Measurements from ENCODE around the gene CEP57L1.
"Not testable (repeated sequence)": the region's sequence is repeated elsewhere in the genome, so short reads cannot be mapped to it uniquely, and the experiment has no call there.

Gene CEP57L1

DNA sequence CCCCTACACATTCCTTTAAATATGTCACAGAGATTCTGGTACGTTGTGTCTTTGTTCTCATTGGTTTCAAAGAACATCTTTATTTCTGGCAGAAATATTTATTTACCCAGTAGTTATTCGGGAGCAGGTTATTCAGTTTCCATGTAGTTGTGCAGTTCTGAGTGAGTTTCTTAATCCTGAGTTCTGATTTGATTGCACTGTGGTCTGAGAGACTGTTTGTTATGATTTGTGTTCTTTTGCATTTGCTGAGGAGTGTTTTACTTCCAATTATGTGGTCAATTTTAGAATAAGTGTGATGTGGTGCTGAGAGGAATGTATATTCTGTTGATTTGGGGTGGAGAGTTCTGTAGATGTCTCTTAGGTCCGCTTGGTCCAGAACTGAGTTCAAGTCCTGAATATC is 17.4 kb downstream of the CEP57L1 start:
- not testable (repeated sequence) for DNase-seq (ENCODE audit: low read depth)

DNA sequence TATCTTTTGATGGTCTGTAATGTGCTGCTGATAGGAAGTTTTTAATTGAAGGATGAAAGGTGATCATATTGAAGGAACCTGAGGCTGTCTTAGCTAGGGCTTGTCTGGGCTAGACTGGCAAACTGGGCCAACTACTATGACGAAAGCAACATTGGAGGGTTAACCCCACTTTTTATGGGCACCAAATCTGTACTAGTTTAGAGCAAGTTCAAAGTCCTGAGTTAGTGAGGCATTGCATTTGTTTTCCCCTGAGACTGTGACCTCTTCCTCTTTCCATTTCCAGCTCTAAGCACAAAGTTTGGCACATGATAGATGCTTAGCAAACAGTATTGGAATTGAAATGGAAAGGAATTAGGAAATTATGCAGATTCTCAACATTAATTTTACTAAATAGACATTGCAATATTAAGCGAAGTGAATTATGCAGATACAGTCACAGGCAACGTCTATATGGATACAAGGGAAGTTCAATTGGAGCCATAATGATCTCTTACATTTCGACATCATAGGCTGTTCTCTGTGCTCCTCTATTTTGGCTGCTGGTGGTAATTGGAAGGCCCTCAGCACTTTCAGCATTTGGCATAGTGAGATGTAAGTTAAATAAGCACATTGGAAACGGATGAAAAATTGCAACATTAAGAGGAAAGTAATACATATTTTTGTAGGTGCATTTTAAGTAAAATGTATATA is 22.2 kb downstream of the CEP57L1 start:
- DNase-seq (ENCODE audit: low read depth) = no peak

DNA sequence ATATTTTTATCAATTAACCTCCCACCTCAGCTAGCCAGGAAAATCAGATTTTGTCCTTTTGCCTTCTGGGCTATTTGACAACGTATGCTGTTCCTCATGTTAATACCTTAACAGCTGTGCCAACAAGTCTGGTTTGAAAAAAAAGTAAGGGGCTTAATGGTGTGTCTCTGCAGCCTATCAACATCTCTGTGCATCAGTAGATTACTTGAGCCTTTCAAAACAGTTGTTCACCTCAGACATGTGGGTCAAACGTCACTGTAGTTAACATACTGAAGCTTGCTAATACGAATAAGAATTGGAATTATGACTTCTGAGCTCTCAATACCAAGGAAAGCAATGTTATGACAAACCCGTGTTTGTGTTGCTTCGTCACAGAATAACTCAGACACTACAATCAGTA is 23.0 kb downstream of the CEP57L1 start:
- DNase-seq (ENCODE audit: low read depth) = no peak

DNA sequence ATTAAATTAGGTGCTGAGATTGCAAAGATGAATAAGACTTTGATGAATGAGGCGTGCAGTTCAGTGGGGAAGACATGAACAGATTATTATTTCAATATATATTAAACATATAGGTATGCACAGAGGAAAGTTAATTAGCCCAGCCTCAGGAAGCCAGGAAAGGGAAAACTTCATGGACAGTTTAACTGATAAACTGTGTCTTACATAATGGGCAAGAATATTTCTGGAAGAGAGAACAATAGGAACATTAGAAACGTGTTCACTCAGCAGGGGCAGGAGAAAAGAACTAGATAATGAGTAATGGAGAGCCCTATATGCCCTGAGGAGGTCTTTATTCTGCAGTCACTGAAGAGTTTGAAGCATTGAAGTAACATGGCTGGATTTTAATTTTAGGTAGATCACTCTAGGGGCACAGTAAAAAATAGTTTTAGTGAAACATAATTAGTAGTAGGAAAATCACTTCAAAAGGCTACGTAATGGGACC is 23.6 kb downstream of the CEP57L1 start:
- DNase-seq (ENCODE audit: low read depth) = no peak

DNA sequence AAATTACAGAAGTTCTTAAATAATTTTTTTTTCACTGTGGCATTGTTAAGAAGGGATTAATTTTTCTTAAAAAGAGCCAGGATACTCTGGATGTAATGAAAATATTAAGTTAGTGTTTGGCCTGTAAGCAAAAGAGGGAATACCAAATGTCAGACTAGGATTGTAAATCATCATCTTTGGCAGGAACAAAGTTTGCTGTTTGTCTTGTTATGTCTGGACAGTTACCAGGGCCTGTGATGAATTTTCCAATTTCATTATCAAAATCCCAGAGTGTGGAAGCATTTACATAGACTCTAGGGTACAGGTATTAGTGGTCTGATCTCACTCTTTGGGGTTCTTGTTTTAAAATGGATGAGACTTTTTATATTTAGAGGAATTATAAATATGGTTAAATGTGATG is 26.1 kb downstream of the CEP57L1 start:
- no peak for DNase-seq (ENCODE audit: low read depth)

DNA sequence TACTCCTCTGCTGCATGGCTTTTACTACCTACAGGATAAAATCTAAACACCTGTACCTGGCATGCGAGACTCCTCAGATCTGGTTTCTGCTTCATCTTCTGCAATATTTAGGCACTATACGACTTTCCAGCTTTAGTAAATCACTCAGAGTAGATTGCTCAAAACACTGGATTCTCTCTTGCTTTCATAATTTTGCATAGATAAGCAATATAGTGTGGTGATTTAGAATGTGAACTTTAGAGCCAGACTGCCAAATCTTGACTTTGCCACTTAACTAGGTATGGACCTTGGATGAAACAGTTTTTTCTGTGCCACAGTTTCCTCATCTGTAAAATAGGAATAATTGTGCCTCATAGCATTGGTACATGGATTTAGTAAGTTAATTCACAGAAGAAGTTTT is 28.9 kb downstream of the CEP57L1 start:
- DNase-seq (ENCODE audit: low read depth) = no peak

DNA sequence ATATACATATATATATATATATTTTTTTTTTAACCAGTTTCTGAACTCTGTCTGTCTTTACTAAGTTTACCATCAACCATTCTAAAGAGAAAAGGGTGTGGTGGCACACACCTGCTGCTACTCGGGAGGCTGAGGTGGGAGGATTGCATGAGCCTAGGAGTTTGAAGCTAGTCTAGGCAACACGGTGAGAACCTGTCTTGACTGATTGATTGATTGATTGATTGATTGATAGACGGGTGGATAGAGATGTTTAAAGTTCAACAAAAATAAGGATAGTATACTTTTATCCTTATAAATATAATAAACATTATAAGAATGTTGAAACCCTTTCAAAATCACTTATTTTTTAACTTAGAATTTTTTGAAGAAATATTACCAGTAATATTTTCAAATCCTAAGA is 30.2 kb downstream of the CEP57L1 start:
- DNase-seq (ENCODE audit: low read depth) = no peak

DNA sequence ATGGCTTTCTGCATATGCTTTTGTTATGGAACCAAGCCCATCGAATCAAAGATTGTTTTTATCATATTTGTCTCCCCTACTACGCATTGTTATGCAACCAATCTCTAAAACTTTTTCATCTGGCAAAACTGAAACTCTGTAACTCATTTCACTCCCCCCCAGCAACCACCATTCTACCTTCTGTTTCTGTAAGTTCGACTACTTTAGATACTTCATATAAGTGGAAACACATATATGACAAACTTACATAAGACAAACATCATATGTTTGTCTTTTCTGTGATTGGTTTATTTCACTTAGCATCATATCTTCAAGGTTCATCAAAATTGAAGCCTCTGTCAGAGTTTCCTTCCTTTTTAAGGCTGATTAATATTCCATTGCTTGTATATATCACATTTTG is 34.8 kb downstream of the CEP57L1 start:
- no peak for DNase-seq (ENCODE audit: low read depth)

DNA sequence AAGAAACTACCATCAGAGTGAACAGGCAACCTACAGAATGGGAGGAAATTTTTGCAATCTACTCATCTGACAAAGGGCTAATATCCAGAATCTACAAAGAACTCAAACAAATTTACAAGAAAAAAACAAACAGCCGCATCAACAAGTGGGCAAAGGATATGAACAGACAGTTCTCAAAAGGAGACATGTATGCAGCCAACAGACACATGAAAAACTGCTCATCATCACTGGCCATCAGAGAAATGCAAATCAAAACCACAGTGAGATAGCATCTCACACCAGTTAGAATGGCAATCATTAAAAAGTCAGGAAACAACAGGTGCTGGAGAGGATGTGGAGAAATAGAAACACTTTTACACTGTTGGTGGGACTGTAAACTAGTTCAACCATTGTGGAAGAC is 40.3 kb downstream of the CEP57L1 start:
- not testable (repeated sequence) for DNase-seq (ENCODE audit: low read depth)

DNA sequence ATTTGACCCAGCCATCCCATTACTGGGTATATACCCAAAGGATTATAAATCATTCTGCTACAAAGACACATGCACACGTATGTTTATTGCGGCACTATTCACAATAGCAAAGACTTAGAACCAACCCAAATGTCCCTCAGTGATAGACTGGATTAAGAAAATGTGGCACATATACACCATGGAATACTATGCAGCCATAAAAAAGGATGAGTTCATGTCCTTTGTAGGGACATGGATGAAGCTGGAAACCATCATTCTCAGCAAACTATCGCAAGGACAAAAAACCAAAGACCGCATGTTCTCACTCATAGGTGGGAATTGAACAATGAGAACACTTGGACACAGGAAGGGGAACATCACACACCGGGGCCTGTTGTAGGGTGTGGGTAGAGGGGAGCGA is 40.7 kb downstream of the CEP57L1 start:
- not testable (repeated sequence) for DNase-seq (ENCODE audit: low read depth)

DNA sequence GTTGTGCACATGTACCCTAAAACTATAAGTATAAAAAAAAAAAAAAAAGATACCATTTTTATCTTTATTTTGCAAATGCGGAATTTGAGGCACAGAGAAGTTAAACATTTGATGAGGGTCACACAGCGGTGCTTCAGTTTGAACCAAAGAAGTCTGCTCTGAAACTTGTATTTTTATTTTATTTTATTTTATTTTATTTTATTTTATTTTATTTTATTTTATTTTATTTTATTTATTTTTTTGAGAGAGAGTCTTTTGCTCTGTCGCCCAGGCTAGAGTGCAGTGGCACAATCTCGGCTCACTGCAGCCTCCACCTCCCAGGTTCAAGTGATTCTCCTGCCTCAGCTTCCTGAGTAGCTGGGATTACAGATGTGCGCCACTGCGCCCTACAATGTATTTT is 41.2 kb downstream of the CEP57L1 start:
- not testable (repeated sequence) for DNase-seq (ENCODE audit: low read depth)

DNA sequence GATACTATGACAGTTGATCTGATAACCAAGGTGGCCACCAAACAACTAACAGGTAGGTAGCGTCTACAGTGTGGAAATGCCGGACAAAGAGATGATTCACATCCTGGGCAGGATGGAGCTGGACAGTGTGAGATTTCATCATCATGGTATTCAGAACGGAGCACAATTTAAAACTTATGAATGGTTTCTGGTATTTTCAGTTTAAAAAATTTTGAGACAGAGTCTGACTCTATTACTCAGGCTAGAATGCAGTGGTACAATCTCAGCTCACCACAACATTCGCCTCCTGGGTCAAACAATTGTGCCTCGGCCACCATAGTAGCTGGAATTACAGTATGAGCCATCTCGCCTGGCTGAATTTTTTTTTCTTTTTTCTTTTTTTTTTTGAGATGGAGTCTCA is 43.8 kb downstream of the CEP57L1 start:
- DNase-seq (ENCODE audit: low read depth) = peak; percentile 32

DNA sequence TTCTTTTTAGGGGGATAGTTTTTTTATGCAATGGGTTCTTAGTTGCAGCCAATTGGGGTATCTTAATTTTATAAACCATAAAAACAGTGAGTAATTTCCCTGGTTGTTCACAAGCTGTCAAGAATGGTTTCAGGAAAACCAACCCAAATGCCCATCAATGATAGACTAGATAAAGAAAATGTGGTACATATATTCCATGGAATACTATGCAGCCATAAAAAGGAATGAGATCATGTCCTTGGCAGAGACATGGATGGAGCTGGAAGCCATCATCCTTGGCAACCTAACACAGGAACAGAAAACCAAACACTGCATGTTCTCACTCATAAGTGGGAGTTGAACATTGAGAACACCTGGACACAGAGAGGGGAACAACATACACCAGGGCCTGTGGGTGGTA is 46.8 kb downstream of the CEP57L1 start:
- DNase-seq (ENCODE audit: low read depth) = not testable (repeated sequence)

DNA sequence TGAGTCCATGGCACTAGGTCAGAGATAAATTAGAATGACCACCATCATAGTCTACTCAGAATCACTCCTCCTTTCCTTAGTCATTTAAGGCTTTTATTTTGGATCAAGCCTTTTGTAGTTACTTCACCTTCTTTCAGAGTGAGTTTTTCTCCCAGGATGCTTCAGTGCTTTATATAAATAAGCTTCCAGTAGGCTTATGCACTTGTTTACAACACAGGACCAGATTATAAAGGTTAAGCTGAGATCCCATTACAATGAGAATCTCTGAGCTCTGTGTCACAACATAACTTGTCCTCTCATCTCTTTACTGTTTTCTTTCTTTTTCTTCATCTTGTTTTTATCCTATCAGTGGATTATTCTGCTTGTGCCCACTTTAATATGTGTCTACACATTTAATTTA is 47.9 kb downstream of the CEP57L1 start:
- DNase-seq (ENCODE audit: low read depth) = no peak

DNA sequence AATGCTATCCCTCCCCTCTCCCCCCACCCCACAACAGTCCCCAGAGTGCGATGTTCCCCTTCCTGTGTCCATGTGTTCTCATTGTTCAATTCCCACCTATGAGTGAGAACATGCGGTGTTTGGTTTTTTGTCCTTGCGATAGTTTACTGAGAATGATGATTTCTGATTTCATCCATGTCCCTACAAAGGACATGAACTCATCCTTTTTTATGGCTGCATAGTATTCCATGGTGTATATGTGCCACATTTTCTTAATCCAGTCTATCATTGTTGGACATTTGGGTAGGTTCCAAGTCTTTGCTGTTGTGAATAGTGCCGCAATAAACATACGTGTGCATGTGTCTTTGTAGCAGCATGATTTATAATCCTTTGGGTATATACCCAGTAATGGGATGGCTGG is 52.9 kb downstream of the CEP57L1 start:
- DNase-seq (ENCODE audit: low read depth) = not testable (repeated sequence)

DNA sequence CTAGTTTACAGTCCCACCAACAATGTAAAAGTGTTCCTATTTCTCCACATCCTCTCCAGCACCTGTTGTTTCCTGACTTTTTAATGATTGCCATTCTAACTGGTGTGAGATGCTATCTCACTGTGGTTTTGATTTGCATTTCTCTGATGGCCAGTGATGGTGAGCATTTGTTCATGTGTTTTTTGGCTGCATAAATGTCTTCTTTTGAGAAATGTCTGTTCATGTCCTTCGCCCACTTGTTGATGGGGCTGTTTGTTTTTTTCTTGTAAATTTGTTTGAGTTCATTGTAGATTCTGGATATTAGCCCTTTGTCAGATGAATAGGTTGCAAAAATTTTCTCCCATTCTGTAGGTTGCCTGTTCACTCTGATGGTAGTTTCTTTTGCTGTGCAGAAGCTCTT is 53.4 kb downstream of the CEP57L1 start:
- not testable (repeated sequence) for DNase-seq (ENCODE audit: low read depth)

DNA sequence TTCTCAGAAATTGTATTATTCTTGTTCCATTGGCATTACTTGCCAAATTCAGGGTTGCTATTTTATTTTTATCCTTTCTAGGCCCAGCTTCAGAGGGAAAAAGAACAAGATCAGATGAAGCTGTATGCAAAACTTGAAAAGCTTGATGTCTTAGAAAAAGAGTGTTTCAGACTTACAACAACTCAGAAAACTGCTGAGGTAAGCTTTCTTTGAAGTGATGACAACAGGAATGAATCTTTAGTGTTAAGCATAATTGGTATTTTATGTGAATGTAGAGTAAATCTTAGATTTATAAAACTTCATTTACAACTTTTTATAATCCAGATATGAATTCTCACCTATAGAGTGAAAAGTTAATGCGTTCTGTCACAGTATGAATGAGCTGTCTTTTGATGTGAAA is 58.4 kb downstream of the CEP57L1 start:
- DNase-seq (ENCODE audit: low read depth) = no peak

DNA sequence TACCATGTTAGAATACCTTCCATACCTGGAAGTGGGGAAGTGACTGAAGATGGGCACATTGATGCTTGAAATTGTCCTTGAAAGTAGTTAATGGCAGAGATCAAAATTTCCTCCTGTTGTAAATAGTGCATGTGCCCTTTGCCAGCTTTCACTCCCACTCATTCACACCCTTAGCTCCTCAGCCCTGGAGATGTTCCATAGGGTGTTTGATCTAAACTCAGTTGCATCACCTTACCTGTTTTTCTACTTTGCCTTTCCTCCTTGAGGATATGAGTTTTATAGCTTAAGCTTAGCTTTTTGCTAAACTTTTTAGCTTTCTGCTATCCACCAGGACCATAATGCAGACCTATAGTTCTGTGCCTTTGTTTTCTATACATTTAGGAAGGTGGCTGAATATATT is 69.0 kb downstream of the CEP57L1 start:
- DNase-seq (ENCODE audit: low read depth) = no peak

DNA sequence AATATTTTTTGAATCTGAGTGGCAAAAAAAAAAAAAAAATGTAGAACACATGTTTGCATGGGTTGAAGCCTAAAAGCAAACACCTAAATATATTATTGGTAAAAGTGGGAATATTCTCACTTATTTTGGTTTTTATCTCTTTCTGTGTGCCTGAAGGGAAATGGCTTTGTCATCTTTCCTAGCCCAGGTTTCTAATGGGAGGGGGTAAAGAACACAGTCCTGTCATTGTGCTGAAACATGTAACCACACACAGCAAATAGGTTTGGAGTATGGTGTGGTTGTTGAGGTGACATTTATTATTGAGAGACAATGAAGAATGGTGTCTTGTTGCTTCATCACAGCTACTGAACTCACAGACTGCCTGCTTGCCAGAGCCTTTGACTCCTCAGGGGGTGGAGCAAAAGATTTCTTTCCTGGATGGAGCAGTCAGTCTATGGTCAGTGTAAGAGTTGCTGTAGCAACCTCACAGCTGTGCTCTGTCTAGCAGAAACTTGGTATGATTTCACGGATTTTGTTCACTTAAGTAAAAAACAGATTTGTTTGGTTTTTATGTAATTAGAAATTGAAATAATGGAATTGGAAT is 70.2 kb downstream of the CEP57L1 start:
- DNase-seq (ENCODE audit: low read depth) = peak; percentile 55

DNA sequence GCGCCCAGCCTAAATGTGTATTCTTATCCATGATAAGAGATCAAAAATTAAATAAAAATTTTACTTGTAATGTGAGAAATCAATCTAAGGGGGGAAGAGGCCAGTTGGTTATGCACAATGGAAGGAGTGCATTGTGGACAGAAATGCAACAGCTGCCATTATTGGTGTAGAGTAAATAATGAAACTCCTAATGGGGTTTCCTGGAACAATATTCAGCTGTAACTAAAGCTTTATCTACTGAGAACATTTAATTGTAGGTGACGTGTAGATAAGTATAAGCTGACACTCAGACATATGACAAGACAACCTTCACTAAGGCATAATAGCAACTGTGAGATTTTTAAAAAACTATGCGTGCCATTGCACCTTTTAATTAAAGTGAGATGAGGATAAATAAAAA is 71.4 kb downstream of the CEP57L1 start:
- no peak for DNase-seq (ENCODE audit: low read depth)

DNA sequence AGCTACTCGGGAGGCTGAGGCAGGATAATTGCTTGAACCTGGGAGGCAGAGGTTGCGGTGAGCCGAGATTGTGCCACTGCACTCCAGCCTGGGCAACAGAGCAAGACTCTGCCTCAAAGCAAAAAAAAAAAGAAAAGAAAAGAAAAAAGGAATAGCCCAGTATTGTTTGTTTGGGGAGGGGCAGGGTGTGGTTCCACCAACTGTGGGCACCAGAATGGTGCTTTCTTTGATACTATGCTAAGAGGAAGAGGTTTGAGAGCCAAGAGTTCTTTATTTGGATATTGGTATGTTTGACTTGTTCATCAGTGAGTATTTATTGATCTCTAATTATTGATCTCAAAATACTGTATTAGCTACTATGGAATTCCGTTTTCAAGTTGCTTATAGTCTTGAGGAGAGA is 72.3 kb downstream of the CEP57L1 start:
- no peak for DNase-seq (ENCODE audit: low read depth)

DNA sequence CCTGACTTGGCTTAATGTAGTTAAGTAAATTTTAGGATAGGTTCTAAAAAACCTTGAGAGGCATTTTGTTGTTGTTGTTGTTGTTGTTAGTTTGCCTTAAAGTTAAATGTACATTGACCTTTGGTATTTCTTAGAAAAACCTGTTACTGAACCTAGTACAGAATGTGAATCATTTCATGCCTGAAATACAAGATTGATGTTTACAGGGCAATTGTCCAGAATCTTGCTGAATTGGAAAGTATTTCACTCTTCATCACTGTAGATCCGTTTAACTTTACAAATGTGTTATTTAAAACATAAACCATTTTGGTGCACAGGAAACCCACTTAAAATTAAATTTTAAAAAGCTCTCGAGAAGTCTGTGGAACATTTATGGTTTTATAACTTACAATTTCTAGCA is 75.0 kb downstream of the CEP57L1 start:
- DNase-seq (ENCODE audit: low read depth) = no peak

DNA sequence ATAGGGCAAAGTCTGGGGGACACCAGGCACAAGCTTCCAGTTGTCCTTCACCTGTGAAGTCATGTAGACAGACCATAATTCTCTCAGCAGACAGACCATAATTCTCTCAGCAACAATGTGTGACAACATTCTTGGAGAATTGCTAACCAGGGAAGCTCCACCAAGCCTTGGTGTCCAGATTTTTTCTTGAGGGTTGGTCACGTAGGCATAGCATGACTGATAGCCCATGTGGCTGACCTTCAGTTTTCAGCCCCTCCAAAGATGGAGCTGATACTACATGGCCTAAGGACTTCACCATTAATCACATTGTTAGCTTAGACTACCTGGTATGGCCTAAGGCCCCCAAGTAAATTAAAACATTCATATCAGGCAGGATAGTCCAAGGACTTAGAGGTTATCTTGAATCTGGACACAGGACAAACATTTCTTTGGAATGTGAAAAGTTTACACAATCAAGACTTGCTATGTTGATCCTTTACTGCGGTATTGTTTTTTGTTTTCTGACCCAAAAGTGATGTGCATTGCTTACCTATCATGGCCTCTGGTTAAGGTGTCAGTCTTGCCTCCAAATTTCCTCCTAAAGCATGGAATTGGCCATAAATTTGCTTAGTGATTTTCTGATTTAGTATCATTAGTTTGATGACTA is 76.9 kb downstream of the CEP57L1 start:
- no peak for DNase-seq (ENCODE audit: low read depth)

DNA sequence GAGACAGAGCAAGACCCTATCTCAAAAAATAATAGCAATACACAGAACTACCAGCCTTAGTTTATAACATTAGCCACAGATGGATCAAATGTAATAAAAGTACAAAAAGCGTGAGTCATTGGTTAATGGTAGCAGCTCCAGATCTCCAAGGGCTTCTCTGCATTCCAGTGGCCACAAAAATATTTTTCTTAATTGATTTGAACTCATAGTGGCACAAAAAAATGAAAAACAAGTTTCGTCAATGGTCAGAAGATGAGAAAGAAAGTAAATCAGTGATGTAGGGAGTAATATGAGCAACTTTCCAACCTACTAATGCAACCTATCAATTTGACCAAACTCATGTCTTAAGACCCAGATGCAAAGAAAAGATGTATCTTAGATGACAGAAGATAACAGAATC is 79.6 kb downstream of the CEP57L1 start:
- DNase-seq (ENCODE audit: low read depth) = no peak
